HepG2 (cell line): ENCODE data around the gene EEPD1. TPM values are rescaled to one million over a fixed set of nuclear protein-coding genes. Genes with fewer than 3 reads are reported as not detected.

ENCODE experiments used
- ATAC-seq: fragments of 200-7000 bp; cut with Tn5 transposase; 3 replicates; pipeline ENCODE4 v1.9.1; 2020; ENCODE audit warnings: mild to moderate bottlenecking, moderate library complexity
- BruUV-seq: library from RNA; stranded (reverse); fragments of 400-500 nt; replicated peaks from 2 replicates; lab custom pipeline; 2021; lab: Mats Ljungman, UMichigan
- CTCF ChIA-PET: fragments of 300-600 bp; formaldehyde crosslinking; extraction: SDS; loops from one replicate; lab custom pipeline; 2021; ENCODE audit warnings: low total read pairs, inconsistent platforms, low intra/inter-chr PET ratio; lab: Yijun Ruan, JAX
- POLR2A ChIA-PET: fragments of 350-600 bp; sonication (Branson Sonifier 250); formaldehyde crosslinking; loops from one replicate; lab custom pipeline; 2020; ENCODE audit warnings: antibody characterized with exemption, inconsistent platforms; lab: Yijun Ruan, JAX
- DNase-seq: peaks from one replicate; pipeline ENCODE4 v3.0.0-alpha.2; 2015; ENCODE audit warnings: low spot score
- FAIRE-seq: peaks from 3 replicates; lab custom pipeline; 2011; peaks lifted over from hg19 to GRCh38; lab: Jason Lieb, UNC
- H2AFZ ChIP-seq: one replicate; pipeline ENCODE4 v1.6.1; 2011; ENCODE audit warnings: low read length, inconsistent platforms
- H3K27ac ChIP-seq: fragments of 300-600 bp; 3 replicates; pipeline ENCODE4 v1.8.0; 2011; ENCODE audit warnings: mixed run types, mild to moderate bottlenecking, mixed read lengths, low read length, inconsistent platforms; ENCODE audit not compliant: insufficient read depth; ENCODE audit errors: extremely low read length
- H3K27me3 ChIP-seq, 2 experiments: fragments of 200-600 bp in 1 of 2; 2 replicates in 1 of 2; 3 replicates in 1 of 2; pipeline versions ENCODE4 v1.6.0 to v1.8.0; 2011; ENCODE audit warnings: low read length in 2 of 2, mild to moderate bottlenecking in 2 of 2, moderate library complexity in 2 of 2, inconsistent platforms in 1 of 2; ENCODE audit not compliant: insufficient read depth in 2 of 2, control insufficient read depth in 1 of 2
- H3K36me3 ChIP-seq, 2 experiments: fragments of 200-600 bp in 1 of 2; replicated peaks in 1 of 2; 2 replicates in 1 of 2; 3 replicates in 1 of 2; pipeline versions ENCODE4 v1.5.1 to v1.8.0; 2011; ENCODE audit warnings: low read length in 2 of 2, inconsistent platforms in 1 of 2; ENCODE audit not compliant: insufficient read depth in 2 of 2, control insufficient read depth in 1 of 2
- H3K4me1 ChIP-seq: 2 replicates; pipeline ENCODE4 v1.5.1; 2012; ENCODE audit warnings: low read length, inconsistent platforms; ENCODE audit not compliant: insufficient read depth
- H3K4me2 ChIP-seq: 2 replicates; pipeline ENCODE4 v1.6.0; 2011; ENCODE audit warnings: low read depth, low read length, inconsistent platforms
- H3K4me3 ChIP-seq, 3 experiments: fragments of 200-600 bp in 1 of 3; sonication (generic), shearing (Covaris generic) in 1 of 3; replicated peaks in 1 of 3; 2 replicates each; pipeline ENCODE4 v1.5.1; 2011 to 2016; ENCODE audit warnings: low read length in 3 of 3, inconsistent platforms in 2 of 3, low read depth in 2 of 3, mild to moderate bottlenecking in 2 of 3, control low read depth in 1 of 3, mixed read lengths in 1 of 3; ENCODE audit not compliant: insufficient read depth in 1 of 3
- H3K79me2 ChIP-seq: one replicate; pipeline ENCODE4 v1.6.1; 2011; ENCODE audit warnings: low read length, inconsistent platforms; ENCODE audit not compliant: insufficient read depth
- H3K9ac ChIP-seq: 2 replicates; pipeline ENCODE4 v1.6.0; 2011; ENCODE audit warnings: mild to moderate bottlenecking, low read depth, low read length, inconsistent platforms; ENCODE audit not compliant: insufficient read depth
- H3K9me3 ChIP-seq: 2 replicates; pipeline ENCODE4 v1.5.1; 2012; ENCODE audit warnings: mild to moderate bottlenecking, low read length
- H4K20me1 ChIP-seq: 2 replicates; pipeline ENCODE4 v1.6.0; 2011; ENCODE audit warnings: inconsistent platforms, mild to moderate bottlenecking, low read length, moderate library complexity; ENCODE audit not compliant: insufficient read depth
- CEBPB ChIP-seq: IDR thresholded peaks from 2 replicates; pipeline ENCODE4 v1.6.1; 2011; ENCODE audit warnings: low read depth, low read length, improper control_type of control experiment, borderline replicate concordance
- CHD4 ChIP-seq: fragments of 200-600 bp; sonication (generic); IDR thresholded peaks from 2 replicates; pipeline ENCODE4 v1.7.0; 2017; ENCODE audit warnings: mild to moderate bottlenecking, low read length, borderline replicate concordance
- HES4 ChIP-seq: sonication (generic); formaldehyde crosslinking; IDR thresholded peaks from 2 replicates; pipeline ENCODE4 v1.9.0; 2021; ENCODE audit warnings: mild to moderate bottlenecking, missing genetic modification reagents, borderline replicate concordance
- HNF4A ChIP-seq: sonication (generic); formaldehyde crosslinking; IDR thresholded peaks from 2 replicates; pipeline ENCODE4 v1.4.0; 2020; ENCODE audit warnings: missing genetic modification reagents
- HOXA7 ChIP-seq: sonication (generic); formaldehyde crosslinking; IDR thresholded peaks from 2 replicates; pipeline ENCODE4 v1.8.1; 2022; ENCODE audit warnings: mild to moderate bottlenecking, missing genetic modification reagents, moderate library complexity
- IRF2 ChIP-seq: IDR thresholded peaks from 2 replicates; pipeline ENCODE4 v1.6.1; 2018; ENCODE audit warnings: missing genetic modification reagents, missing compliant biosample characterization
- KDM1A ChIP-seq: IDR thresholded peaks from 2 replicates; pipeline ENCODE4 v1.6.1; 2016; ENCODE audit warnings: missing compliant biosample characterization
- NAIF1 ChIP-seq: sonication (generic); formaldehyde crosslinking; IDR thresholded peaks from 2 replicates; pipeline ENCODE4 v1.5.0; 2020; ENCODE audit warnings: mild to moderate bottlenecking, missing genetic modification reagents, borderline replicate concordance
- RARA ChIP-seq: IDR thresholded peaks from 2 replicates; pipeline ENCODE4 v1.6.1; 2016; ENCODE audit warnings: missing genetic modification reagents, missing compliant biosample characterization
- RFX1 ChIP-seq: fragments of 450-650 bp; IDR thresholded peaks from 2 replicates; pipeline ENCODE4 v1.6.1; 2017
- SAP130 ChIP-seq: IDR thresholded peaks from 2 replicates; pipeline ENCODE4 v1.6.1; 2016; ENCODE audit warnings: low read depth
- ZMYM3 ChIP-seq: sonication (generic); formaldehyde crosslinking; IDR thresholded peaks from 2 replicates; pipeline ENCODE4 v1.5.1; 2020; ENCODE audit warnings: mild to moderate bottlenecking, missing genetic modification reagents
- ZNF629 ChIP-seq: sonication (generic); formaldehyde crosslinking; conservative IDR thresholded peaks from 2 replicates; pipeline ENCODE4 v1.5.0; 2020; ENCODE audit warnings: missing genetic modification reagents
- ZNF660 ChIP-seq: sonication (generic); formaldehyde crosslinking; IDR thresholded peaks from 2 replicates; pipeline ENCODE4 v1.5.1; 2020; ENCODE audit warnings: mild to moderate bottlenecking, low read depth, missing genetic modification reagents, borderline replicate concordance
- ZNF720 ChIP-seq: sonication (generic); formaldehyde crosslinking; IDR thresholded peaks from 2 replicates; pipeline ENCODE4 v1.4.0; 2020; ENCODE audit warnings: missing genetic modification reagents
- ZNF788 ChIP-seq: sonication (generic); formaldehyde crosslinking; IDR thresholded peaks from 2 replicates; pipeline ENCODE4 v1.5.0; 2020; ENCODE audit warnings: mild to moderate bottlenecking, missing genetic modification reagents, borderline replicate concordance
- ZNF792 ChIP-seq: IDR thresholded peaks from 2 replicates; pipeline ENCODE4 v1.6.1; 2016
- WGBS: methylation state at CpG from one replicate; pipeline ENCODE4 v1.1.6; 2017; ENCODE audit warnings: low lambda C conversion rate; 5-methylcytosine and 5-hydroxymethylcytosine counted together
- in situ Hi-C: cut with HindIII; loops from 2 replicates; pipeline ENCODE4 v1.10.0; 2017; ENCODE audit warnings: low pct_unique_long_range_greater_than_20kb; ENCODE audit not compliant: extremely low pct_ligation_motif_present
- intact Hi-C: fragments of 100-400 bp; cut with micrococcal nuclease; formaldehyde crosslinking; loops from one replicate; pipeline ENCODE4 v1.10.0; 2022; ENCODE audit not compliant: unreplicated experiment
- polyA plus RNA-seq, 8 experiments: library from polyadenylated mRNA; depleted of rRNA in 3 of 8; stranded (reverse) in 7 of 8; unstranded in 1 of 8; fragments of >200 nt; fragmentation: Illumina TruSeq in 4 of 8; extraction: Trizol in 4 of 8; gene quantifications; 2 replicates each; pipeline versions ENCODE4 v1.2.1 to v1.2.3, GENCODE V29; 2011 to 2016; ENCODE audit warnings: low read depth in 4 of 8, missing spikeins in 1 of 8, mixed read lengths in 1 of 8; ENCODE audit not compliant: insufficient read depth in 1 of 8
- total RNA-seq, 5 experiments: library from RNA; depleted of rRNA; stranded (reverse); fragments of >200 nt; fragmentation: Illumina TruSeq; extraction: Trizol; gene quantifications; 2 replicates each; pipeline ENCODE4 v1.2.3, GENCODE V29; 2016; ENCODE audit warnings: low read depth in 1 of 5
- TF ChIP-seq, protein P1 (sequence below): sonication (generic); formaldehyde crosslinking; IDR thresholded peaks from 2 replicates; pipeline ENCODE4 v1.9.0; 2021; ENCODE audit warnings: missing genetic modification reagents, mild to moderate bottlenecking, borderline replicate concordance
- TF ChIP-seq, protein P2 (sequence below): IDR thresholded peaks from 2 replicates; pipeline ENCODE4 v1.6.1; 2012; ENCODE audit warnings: low read depth, low read length, improper control_type of control experiment
- TF ChIP-seq, protein P3 (sequence below): sonication (generic); formaldehyde crosslinking; IDR thresholded peaks from 2 replicates; pipeline ENCODE4 v1.4.0; 2020; ENCODE audit warnings: low read depth, mild to moderate bottlenecking, missing genetic modification reagents

Gene EEPD1
- total and polyA plus RNA-seq, 2 of the 13 experiments (the other 11 are each of a cell fraction or from before 2014, with no cell fraction given) = 10.1 to 16.4 TPM

DNA sequence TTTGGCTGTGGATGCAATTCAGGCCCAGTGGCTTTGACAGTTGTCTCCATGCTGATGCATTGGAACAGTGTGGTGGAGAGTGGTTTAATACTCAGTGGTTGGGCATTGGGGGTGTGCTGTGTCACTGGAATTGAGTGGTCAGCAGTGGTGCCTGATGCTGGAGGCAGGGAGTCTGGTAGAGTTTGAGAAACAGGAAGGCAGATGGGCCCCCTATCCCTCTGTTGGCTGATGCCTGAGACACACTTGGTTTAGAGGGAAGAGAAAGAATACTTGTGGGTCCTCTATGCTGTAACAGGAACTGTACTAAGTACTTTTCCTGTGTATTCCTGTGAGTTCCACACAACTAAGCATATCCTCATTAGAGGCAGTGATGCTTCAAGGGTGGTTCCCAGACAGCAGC lies 55.4 kb downstream of the EEPD1 start (continued):
- no peak for TF ChIP-seq ZNF660 (CRISPR knock-in tag)
- TF ChIP-seq, protein P1, sequence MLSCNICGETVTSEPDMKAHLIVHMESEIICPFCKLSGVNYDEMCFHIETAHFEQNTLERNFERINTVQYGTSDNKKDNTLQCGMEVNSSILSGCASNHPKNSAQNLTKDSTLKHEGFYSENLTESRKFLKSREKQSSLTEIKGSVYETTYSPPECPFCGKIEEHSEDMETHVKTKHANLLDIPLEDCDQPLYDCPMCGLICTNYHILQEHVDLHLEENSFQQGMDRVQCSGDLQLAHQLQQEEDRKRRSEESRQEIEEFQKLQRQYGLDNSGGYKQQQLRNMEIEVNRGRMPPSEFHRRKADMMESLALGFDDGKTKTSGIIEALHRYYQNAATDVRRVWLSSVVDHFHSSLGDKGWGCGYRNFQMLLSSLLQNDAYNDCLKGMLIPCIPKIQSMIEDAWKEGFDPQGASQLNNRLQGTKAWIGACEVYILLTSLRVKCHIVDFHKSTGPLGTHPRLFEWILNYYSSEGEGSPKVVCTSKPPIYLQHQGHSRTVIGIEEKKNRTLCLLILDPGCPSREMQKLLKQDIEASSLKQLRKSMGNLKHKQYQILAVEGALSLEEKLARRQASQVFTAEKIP (CRISPR knock-in tag) = no peak

DNA sequence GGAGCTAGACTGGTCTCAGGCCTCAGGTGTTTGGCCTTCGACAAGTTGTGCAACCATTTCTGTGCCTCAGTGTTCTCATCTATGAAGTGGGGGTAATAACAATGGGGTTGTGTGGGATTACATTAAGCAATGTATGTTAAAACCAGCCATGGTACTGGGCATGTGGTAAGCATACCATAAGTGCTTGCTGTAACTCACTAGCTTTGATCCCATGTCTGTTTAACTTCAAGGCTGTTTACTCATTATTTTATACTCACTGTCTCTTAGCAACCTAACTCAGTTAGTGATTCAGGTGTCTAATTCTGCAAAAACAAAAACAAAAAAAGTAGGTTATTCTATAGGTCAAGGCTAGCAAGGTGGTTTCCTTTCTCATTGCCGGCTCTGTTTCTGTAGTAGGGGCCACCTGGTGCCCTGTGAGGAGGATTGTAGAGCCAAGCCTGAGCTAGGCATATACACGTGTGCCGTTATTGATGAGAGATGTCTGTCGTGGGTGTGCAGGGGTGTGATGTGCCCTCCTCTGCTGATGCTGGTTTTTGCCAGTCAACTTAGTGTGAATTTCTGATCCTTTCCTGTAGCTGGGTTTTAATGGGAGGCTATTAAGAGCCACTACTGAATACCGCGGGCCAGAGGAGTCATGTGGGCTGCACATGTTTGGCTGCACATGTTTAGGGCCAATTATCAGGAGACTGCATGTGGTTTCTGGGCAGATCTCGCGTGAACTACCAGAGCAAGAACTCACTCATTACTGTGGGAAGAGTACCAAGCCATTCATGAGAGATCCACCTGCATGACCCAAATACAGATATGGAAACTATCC lies 56.2 kb downstream of the EEPD1 start:
- DNase-seq = peak; percentile 35
- TF ChIP-seq ZNF720 (CRISPR knock-in tag) = no peak
- TF ChIP-seq HNF4A = no peak
- TF ChIP-seq HOXA7 (CRISPR knock-in tag) = no peak
- peak; percentile 31; the same call in 1 of the 2 replicates for TF ChIP-seq CEBPB
- 0 out of 2 replicates have a peak, but pooled peaks have one; percentile 31 for TF ChIP-seq ZMYM3
- TF ChIP-seq ZNF792 (CRISPR knock-in tag) = no peak
- TF ChIP-seq NAIF1 (CRISPR knock-in tag) = no peak
- TF ChIP-seq HES4 (CRISPR knock-in tag) = no peak
- TF ChIP-seq, protein P2, sequence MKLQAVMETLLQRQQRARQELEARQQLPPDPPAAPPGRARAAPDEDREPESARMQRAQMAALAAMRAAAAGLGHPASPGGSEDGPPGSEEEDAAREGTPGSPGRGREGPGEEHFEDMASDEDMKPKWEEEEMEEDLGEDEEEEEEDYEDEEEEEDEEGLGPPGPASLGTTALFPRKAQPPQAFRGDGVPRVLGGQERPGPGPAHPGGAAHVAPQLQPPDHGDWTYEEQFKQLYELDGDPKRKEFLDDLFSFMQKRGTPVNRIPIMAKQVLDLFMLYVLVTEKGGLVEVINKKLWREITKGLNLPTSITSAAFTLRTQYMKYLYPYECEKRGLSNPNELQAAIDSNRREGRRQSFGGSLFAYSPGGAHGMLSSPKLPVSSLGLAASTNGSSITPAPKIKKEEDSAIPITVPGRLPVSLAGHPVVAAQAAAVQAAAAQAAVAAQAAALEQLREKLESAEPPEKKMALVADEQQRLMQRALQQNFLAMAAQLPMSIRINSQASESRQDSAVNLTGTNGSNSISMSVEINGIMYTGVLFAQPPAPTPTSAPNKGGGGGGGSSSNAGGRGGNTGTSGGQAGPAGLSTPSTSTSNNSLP = peak; percentile 90
- no peak for TF ChIP-seq ZNF788 (CRISPR knock-in tag)
- no peak for TF ChIP-seq IRF2 (CRISPR knock-in tag)
- TF ChIP-seq, protein P3, sequence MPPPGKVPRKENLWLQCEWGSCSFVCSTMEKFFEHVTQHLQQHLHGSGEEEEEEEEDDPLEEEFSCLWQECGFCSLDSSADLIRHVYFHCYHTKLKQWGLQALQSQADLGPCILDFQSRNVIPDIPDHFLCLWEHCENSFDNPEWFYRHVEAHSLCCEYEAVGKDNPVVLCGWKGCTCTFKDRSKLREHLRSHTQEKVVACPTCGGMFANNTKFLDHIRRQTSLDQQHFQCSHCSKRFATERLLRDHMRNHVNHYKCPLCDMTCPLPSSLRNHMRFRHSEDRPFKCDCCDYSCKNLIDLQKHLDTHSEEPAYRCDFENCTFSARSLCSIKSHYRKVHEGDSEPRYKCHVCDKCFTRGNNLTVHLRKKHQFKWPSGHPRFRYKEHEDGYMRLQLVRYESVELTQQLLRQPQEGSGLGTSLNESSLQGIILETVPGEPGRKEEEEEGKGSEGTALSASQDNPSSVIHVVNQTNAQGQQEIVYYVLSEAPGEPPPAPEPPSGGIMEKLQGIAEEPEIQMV (CRISPR knock-in tag) = no peak
- 0 out of 2 replicates have a peak, but pooled peaks have one; percentile 22 for TF ChIP-seq KDM1A (CRISPR knock-in tag)
- peak; percentile 63; the same call in 1 of the 2 replicates for TF ChIP-seq RFX1
- TF ChIP-seq SAP130 (CRISPR knock-in tag) = peak; percentile 20; the same call in 1 of the 2 replicates
- TF ChIP-seq RARA (CRISPR knock-in tag) = peak; percentile 53
- TF ChIP-seq CHD4 = peak; percentile 57; the same call in 1 of the 2 replicates
- peak; percentile 87 for TF ChIP-seq ZNF629 (CRISPR knock-in tag)

More for the DNA sequence above, 56.2 kb downstream of the EEPD1 start:
- peak; percentile 41 for ATAC-seq
- Histone ChIP-seq H3K36me3 (no peaks in the 10 kb centered on the region), H3K27me3 (no peaks in the 10 kb centered on the region), H4K20me1 (no peaks in the 10 kb centered on the region), H3K79me2 (peaks cover 18% of the 10 kb centered on the region), H3K9ac (no peak overlapping the region), H2AFZ (no peak overlapping the region), H3K4me3 (no peak overlapping the region), H3K4me2 (no peak overlapping the region), H3K9me3 (no peaks in the 10 kb centered on the region), H3K27ac (no peak overlapping the region), H3K4me1 (peaks cover 66% of the 10 kb centered on the region)
- intact Hi-C loops = no loop called here
- WGBS = 98% methylated on average over 6 of the region's 9 CpGs
- FAIRE-seq = no peak
- ChIA-PET POLR2A (no interaction called here), CTCF (no interaction called here)
- no TSS peak for BruUV-seq
- in situ Hi-C loops = no loop called here
